Psoas muscle (tissue), 8 donors: ENCODE data around the gene DCANP1. TPM values are rescaled to one million over a fixed set of nuclear protein-coding genes. Genes with fewer than 3 reads are reported as not detected.

ENCODE experiments used
- ATAC-seq, 4 donors: fragments of 200-7000 bp; cut with Tn5 transposase; one replicate each; pipeline ENCODE4 v1.9.1; 2020; ENCODE audit warnings: moderate library complexity in 3 of 4, mild to moderate bottlenecking in 2 of 4
- DNase-seq, 2 donors: peaks; one replicate each; pipeline ENCODE4 v3.0.0-alpha.2; 2020
- H3K27ac ChIP-seq: fragments of 200-600 bp; one replicate; pipeline ENCODE4 v1.8.0; 2022
- H3K27me3 ChIP-seq, 3 donors: fragments of 200-600 bp in 1 of 3; one replicate each; pipeline versions ENCODE4 v1.6.1 to v1.8.0; 2013 to 2022; ENCODE audit warnings: low read length in 2 of 3, mild to moderate bottlenecking in 2 of 3, moderate library complexity in 1 of 3; ENCODE audit not compliant: insufficient read depth in 3 of 3
- H3K36me3 ChIP-seq, 2 donors: fragments of 200-600 bp in 1 of 2; one replicate each; pipeline versions ENCODE4 v1.6.1 to v1.8.0; 2013 to 2022; ENCODE audit warnings: low read depth in 1 of 2, mild to moderate bottlenecking in 1 of 2, moderate library complexity in 1 of 2; ENCODE audit not compliant: insufficient read depth in 1 of 2
- H3K4me1 ChIP-seq: fragments of 200-600 bp; one replicate; pipeline ENCODE4 v1.8.0; 2022
- H3K4me3 ChIP-seq: fragments of 200-600 bp; one replicate; pipeline ENCODE4 v1.8.0; 2022; ENCODE audit warnings: mild to moderate bottlenecking
- H3K9me3 ChIP-seq: fragments of 200-600 bp; one replicate; pipeline ENCODE4 v1.8.0; 2022
- WGBS, 3 donors: extraction: QIAGEN DNeasy Blood & Tissue Kit; methylation state at CpG; one replicate each; pipeline versions ENCODE4 v1.1.6 to v1.1.7; 2013; 5-methylcytosine and 5-hydroxymethylcytosine counted together
- intact Hi-C, 2 donors: fragments of 100-400 bp; cut with DNase I; formaldehyde crosslinking; loops; one replicate each; pipeline versions ENCODE4 v1.11.0 to v1.14.2; 2022
- polyA plus RNA-seq, 3 donors: library from polyadenylated mRNA; stranded (reverse); fragments of 200-250 nt; gene quantifications; one replicate each; pipeline ENCODE4 v1.2.3, GENCODE V29; 2013
- total RNA-seq, 4 donors: library from RNA; stranded (reverse); fragmentation: NEBNext Ultra II Directional in 2 of 4; extraction: Animal tissue kit (Norgen Biotek cat#: 25700) in 2 of 4; gene quantifications; one replicate each; pipeline versions ENCODE4 v1.2.1 to v1.2.4, GENCODE V29; 2021 to 2023
- TF ChIP-seq, protein P1 (sequence below): fragments of 200-600 bp; IDR thresholded peaks from one replicate; pipeline ENCODE4 v1.8.0; 2022; ENCODE audit warnings: antibody characterized with exemption
- donor health status: healthy with polysubstance abuse.
- donor health status: DM: no; HTN: no; CAD: no; lungs with moderate emphysema.
- donor health status: Bipolar disorder and iron deficiency.
- donor health status: healthy.
- donor health status: DM: yes; HTN: yes; CAD: no.
- donor health status: DM: no; HTN: no; CAD: no.
- donor health status: DM: no; HTN: no; CAD: no.
- donor health status: DM: yes; HTN: yes; CAD: no.

Gene DCANP1
- total and polyA plus RNA-seq, 7 donors, result 0.01 TPM; not detected in 6

DNA sequence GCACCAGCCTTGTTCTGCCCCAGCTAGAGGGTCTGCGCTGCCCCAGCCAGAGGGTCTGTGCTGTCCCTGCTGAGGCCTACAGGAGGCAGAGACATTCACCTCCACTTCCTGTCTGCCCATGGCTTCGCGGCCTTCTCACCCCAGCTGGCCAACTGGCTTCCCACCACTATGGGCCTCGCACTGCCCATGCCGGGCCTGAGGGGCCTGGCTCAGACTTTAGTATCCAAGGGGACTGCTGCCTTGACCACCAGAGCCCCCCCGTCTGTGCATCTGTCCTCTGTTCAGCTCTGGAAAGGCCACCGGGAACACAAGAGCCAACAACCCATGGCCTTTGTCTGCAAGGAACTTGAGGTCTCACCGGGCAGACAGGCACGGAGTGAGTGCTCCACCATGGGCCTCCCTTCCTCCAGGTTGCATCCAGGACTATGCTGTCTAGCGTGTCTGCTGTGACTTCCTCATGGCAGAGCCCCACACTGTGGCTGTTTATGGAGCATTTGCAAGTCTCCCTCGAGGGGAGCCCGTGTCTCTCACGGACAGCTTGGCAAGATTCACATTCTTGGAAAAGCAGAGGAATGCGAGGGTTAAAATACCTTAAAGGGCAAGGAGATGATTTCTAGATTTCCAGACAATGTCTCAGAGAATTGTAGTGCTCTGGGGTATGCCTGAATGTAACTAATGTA is 1.7 kb downstream of the DCANP1 start:
- peaks cover 4% of the 10 kb centered on the region for H3K4me1 ChIP-seq
- 85 to 90% (median 88%) methylated on average over 14 of the region's 14 CpGs for WGBS, 3 donors
- H3K27ac ChIP-seq, result no peak overlapping the region
- H3K4me3 ChIP-seq, result no peak overlapping the region
- H3K27me3 ChIP-seq, result no peaks in the 10 kb centered on the region
- intact Hi-C loops, result no loop called here
- TF ChIP-seq, protein P1, sequence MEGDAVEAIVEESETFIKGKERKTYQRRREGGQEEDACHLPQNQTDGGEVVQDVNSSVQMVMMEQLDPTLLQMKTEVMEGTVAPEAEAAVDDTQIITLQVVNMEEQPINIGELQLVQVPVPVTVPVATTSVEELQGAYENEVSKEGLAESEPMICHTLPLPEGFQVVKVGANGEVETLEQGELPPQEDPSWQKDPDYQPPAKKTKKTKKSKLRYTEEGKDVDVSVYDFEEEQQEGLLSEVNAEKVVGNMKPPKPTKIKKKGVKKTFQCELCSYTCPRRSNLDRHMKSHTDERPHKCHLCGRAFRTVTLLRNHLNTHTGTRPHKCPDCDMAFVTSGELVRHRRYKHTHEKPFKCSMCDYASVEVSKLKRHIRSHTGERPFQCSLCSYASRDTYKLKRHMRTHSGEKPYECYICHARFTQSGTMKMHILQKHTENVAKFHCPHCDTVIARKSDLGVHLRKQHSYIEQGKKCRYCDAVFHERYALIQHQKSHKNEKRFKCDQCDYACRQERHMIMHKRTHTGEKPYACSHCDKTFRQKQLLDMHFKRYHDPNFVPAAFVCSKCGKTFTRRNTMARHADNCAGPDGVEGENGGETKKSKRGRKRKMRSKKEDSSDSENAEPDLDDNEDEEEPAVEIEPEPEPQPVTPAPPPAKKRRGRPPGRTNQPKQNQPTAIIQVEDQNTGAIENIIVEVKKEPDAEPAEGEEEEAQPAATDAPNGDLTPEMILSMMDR, result no peak
- DNase-seq (no peak), ATAC-seq (no peak)
- no peaks in the 10 kb centered on the region for H3K36me3 ChIP-seq
- H3K9me3 ChIP-seq, result no peaks in the 10 kb centered on the region

DNA sequence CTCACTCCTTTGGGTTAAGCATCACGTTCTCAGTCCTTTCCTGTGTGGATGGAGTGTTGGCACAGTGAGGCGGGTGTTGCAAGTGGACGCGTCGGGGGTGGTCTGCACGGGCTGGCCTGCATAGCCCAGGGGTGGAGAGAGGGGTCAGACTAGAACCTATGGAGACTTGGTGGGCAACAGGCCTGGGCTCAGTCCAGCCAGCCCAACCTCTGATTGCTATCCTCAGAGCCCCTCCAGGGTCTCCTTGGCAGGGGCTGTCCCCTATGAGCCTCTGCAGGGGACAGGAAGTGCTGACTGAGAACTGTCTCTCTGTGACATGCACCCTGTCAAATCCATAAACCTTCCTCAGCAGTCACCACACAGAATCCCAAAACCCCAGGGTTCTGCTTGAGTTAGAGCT is 2.3 kb downstream of the DCANP1 start:
- Histone ChIP-seq H3K9me3 (no peaks in the 10 kb centered on the region), H3K4me1 (peaks cover 4% of the 10 kb centered on the region), H3K27ac (no peak overlapping the region), H3K27me3 (no peaks in the 10 kb centered on the region), H3K36me3 (no peaks in the 10 kb centered on the region), H3K4me3 (no peak overlapping the region)
- intact Hi-C loops, result no loop called here
- ATAC-seq, result no peak
- DNase-seq, result no peak
- TF ChIP-seq, protein P1, result no peak
- 84 to 91% (median 90%) methylated on average over 6 of the region's 6 CpGs for WGBS, 3 donors

DNA sequence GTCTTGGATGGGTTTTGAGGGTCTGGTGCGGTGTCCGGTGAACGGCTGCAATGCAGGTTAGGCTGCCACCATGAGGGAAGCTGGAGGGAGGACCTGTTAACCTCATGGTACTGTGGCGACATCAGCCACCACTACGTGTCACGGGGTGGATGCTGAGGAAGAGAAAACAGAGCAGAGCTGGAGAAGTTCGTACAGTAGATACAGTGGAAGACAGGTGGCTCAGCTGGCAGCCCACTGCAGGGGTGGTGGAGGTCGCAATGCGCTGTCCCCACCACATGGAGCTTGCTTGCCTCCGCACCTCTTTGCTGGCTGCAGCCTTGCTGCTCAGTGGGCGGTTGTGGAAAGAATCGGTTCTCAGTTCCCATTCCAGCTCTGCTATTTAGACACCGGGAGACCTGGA is 2.8 kb downstream of the DCANP1 start:
- Histone ChIP-seq H3K4me1 (peaks cover 4% of the 10 kb centered on the region), H3K27me3 (no peaks in the 10 kb centered on the region), H3K9me3 (no peaks in the 10 kb centered on the region), H3K4me3 (no peak overlapping the region), H3K27ac (no peak overlapping the region), H3K36me3 (no peaks in the 10 kb centered on the region)
- ATAC-seq (no peak), DNase-seq (no peak)
- TF ChIP-seq, protein P1, result no peak
- intact Hi-C loops, result no loop called here
- WGBS, 3 donors, result 87 to 90% (median 90%) methylated on average over 13 of the region's 13 CpGs

DNA sequence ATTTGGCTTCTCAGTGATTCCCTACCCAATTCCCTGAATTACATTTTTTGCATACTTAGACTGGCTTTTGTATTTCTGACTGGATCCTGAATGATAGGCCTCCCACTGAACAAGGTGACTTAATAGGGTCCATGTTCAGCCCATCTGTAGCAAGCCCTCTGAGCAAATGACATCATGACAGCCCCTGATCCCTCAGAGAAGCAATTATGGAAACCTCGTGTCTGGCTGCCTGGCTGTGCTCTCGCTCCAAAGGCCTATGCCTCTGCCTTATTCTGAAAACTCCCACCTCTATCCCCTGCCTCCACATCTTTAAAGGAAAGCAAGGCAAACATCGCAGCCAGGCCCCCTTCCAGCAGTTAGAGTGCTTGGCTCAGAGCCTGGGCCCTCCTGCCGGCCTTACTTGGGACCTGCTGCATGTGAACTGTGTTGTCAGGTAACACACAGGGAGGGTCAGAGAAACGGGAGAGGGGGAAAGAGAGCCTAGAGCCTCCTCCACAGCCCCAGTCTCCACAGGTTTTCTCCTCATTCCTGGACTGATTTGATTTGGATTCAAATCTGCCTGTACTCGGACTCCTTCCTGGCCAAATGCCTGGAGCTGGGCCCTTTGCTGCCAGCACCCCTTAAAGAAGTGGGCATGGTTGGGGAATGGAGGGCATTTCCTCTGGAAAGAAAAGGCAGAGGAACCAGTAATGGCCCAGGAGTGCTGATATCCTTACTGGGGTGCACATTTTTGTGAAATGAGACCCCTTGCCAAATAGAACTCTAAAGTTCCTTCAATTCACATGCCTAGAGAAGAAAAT is 3.8 kb downstream of the DCANP1 start:
- Histone ChIP-seq H3K4me1 (peaks cover 9% of the 10 kb centered on the region), H3K27ac (no peak overlapping the region), H3K27me3 (no peaks in the 10 kb centered on the region), H3K36me3 (no peaks in the 10 kb centered on the region), H3K9me3 (no peaks in the 10 kb centered on the region), H3K4me3 (no peak overlapping the region)
- 52 to 77% (median 65%) methylated on average over 6 of the region's 6 CpGs for WGBS, 3 donors
- DNase-seq, result no peak
- TF ChIP-seq, protein P1, result no peak
- no peak for ATAC-seq
- intact Hi-C loops, result no loop called here
